ENCODE measurements around the gene TSC2. TPM values are rescaled to one million over a fixed set of nuclear protein-coding genes. Genes with fewer than 3 reads are reported as not detected.

The TSC2 gene
- total and polyA plus RNA-seq, 2 of the 13 experiments (the other 11 are each of a cell fraction or from before 2014, with no cell fraction given), result 19.6 to 40.4 TPM

DNA sequence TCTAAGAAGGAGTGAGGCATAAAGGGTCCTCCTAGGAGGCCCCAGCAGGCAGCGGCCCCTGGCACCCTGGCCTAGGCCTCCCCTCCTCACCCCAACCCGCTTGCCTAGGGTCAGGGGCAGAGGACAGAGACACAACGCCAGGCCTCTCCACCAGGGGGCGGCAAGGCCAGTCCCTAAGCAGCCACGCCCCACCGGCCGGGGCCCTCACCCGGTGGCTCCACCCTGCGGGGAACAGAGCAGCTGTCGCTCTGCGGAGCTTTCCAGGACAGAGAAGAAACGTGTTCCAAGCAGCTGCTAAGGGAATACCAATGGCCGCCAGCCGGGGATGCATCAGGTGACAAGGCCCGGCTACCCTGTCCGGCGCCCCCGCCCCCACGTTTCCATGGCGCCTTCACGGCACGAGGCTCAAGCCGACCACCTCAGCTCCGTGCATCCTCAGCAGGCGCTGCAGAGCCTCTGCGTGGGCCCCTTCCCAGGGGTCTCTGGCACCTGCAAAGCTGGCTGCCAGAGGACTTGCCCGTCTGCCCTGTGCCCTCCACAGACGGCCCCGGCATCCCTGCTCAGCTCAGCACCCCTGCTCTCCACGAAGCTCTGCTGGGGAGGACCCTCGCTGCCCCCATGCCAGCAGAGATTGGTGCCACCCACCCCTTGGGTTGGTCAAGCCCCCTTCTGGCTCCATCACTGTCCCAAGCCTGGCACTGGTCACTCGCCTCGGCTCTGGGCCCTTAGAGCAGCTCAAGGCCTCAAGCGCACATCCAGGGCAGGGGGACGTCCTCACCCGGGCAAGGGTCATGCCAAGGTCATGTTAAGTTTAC, 43.8 kb upstream of the TSC2 start (continued):
- no peak for TF ChIP-seq MAFK (conservative IDR thresholded peaks at IDR 0.05 in 1 of 2, IDR thresholded peaks at IDR 0.05 in 1 of 2; ENCODE audit: low read length in 2 of 2)
- TF ChIP-seq ZSCAN31 (CRISPR knock-in tag; IDR thresholded peaks at IDR 0.05; ENCODE audit: low read depth), result peak; percentile 58; the same call in 1 of the 2 replicates
- no peak for TF ChIP-seq DZIP1 (CRISPR knock-in tag; IDR thresholded peaks at IDR 0.05)
- peak; percentile 71 for TF ChIP-seq STAG1 (CRISPR knock-in tag; IDR thresholded peaks at IDR 0.05)
- no peak for TF ChIP-seq ZNF256 (CRISPR knock-in tag; conservative IDR thresholded peaks at IDR 0.05)
- no peak for TF ChIP-seq ZNF33B (CRISPR knock-in tag; IDR thresholded peaks at IDR 0.05)
- TF ChIP-seq, protein P1, sequence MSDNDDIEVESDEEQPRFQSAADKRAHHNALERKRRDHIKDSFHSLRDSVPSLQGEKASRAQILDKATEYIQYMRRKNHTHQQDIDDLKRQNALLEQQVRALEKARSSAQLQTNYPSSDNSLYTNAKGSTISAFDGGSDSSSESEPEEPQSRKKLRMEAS (IDR thresholded peaks at IDR 0.05), result peak; percentile 63; the same call in 1 of the 2 replicates
- TF ChIP-seq, protein P2, sequence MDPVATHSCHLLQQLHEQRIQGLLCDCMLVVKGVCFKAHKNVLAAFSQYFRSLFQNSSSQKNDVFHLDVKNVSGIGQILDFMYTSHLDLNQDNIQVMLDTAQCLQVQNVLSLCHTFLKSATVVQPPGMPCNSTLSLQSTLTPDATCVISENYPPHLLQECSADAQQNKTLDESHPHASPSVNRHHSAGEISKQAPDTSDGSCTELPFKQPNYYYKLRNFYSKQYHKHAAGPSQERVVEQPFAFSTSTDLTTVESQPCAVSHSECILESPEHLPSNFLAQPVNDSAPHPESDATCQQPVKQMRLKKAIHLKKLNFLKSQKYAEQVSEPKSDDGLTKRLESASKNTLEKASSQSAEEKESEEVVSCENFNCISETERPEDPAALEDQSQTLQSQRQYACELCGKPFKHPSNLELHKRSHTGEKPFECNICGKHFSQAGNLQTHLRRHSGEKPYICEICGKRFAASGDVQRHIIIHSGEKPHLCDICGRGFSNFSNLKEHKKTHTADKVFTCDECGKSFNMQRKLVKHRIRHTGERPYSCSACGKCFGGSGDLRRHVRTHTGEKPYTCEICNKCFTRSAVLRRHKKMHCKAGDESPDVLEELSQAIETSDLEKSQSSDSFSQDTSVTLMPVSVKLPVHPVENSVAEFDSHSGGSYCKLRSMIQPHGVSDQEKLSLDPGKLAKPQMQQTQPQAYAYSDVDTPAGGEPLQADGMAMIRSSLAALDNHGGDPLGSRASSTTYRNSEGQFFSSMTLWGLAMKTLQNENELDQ (CRISPR knock-in tag; IDR thresholded peaks at IDR 0.05; ENCODE audit: borderline replicate concordance), result no peak
- TF ChIP-seq, protein P3, sequence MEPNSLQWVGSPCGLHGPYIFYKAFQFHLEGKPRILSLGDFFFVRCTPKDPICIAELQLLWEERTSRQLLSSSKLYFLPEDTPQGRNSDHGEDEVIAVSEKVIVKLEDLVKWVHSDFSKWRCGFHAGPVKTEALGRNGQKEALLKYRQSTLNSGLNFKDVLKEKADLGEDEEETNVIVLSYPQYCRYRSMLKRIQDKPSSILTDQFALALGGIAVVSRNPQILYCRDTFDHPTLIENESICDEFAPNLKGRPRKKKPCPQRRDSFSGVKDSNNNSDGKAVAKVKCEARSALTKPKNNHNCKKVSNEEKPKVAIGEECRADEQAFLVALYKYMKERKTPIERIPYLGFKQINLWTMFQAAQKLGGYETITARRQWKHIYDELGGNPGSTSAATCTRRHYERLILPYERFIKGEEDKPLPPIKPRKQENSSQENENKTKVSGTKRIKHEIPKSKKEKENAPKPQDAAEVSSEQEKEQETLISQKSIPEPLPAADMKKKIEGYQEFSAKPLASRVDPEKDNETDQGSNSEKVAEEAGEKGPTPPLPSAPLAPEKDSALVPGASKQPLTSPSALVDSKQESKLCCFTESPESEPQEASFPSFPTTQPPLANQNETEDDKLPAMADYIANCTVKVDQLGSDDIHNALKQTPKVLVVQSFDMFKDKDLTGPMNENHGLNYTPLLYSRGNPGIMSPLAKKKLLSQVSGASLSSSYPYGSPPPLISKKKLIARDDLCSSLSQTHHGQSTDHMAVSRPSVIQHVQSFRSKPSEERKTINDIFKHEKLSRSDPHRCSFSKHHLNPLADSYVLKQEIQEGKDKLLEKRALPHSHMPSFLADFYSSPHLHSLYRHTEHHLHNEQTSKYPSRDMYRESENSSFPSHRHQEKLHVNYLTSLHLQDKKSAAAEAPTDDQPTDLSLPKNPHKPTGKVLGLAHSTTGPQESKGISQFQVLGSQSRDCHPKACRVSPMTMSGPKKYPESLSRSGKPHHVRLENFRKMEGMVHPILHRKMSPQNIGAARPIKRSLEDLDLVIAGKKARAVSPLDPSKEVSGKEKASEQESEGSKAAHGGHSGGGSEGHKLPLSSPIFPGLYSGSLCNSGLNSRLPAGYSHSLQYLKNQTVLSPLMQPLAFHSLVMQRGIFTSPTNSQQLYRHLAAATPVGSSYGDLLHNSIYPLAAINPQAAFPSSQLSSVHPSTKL (CRISPR knock-in tag; IDR thresholded peaks at IDR 0.05), result peak; percentile 41; the same call in 1 of the 2 replicates
- TF ChIP-seq GFI1 (CRISPR knock-in tag; IDR thresholded peaks at IDR 0.05; ENCODE audit: borderline replicate concordance), result no peak
- no peak for TF ChIP-seq ZNF446 (CRISPR knock-in tag; IDR thresholded peaks at IDR 0.05)
- no peak for TF ChIP-seq RCOR2 (CRISPR knock-in tag; IDR thresholded peaks at IDR 0.05)
- TF ChIP-seq TEAD3 (CRISPR knock-in tag; optimal IDR thresholded peaks at IDR 0.05; ENCODE audit: borderline replicate concordance), result peak; percentile 57
- no peak for TF ChIP-seq ZBTB7A (CRISPR knock-in tag; IDR thresholded peaks at IDR 0.05)
- TF ChIP-seq, protein P4, sequence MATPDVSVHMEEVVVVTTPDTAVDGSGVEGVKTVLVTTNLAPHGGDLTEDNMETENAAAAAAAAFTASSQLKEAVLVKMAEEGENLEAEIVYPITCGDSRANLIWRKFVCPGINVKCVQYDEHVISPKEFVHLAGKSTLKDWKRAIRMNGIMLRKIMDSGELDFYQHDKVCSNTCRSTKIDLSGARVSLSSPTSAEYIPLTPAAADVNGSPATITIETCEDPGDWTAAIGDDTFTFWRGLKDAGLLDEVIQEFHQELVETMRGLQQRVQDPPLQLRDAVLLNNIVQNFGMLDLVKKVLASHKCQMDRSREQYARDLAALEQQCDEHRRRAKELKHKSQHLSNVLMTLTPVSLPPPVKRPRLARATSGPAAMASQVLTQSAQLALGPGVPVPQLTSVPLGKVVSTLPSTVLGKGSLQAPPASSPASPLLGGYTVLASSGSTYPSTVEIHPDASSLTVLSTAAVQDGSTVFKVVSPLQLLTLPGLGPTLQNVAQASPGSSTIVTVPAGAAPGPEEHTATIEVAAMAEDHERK (CRISPR knock-in tag; IDR thresholded peaks at IDR 0.05; ENCODE audit: low read depth), result no peak
- TF ChIP-seq JDP2 (CRISPR knock-in tag; IDR thresholded peaks at IDR 0.05; ENCODE audit: borderline replicate concordance), result no peak
- peak; percentile 84 for TF ChIP-seq KDM2A (CRISPR knock-in tag; IDR thresholded peaks at IDR 0.05; ENCODE audit: borderline replicate concordance, low read depth)
- no peak for TF ChIP-seq ATF7 (IDR thresholded peaks at IDR 0.05)
- no peak for TF ChIP-seq ATF7 (CRISPR knock-in tag; IDR thresholded peaks at IDR 0.05)
